ENCODE results near the gene SESTD1. TPM values are rescaled to one million over a fixed set of nuclear protein-coding genes. Genes with fewer than 3 reads are reported as not detected.

SESTD1 gene
- total RNA-seq, 2 donors from 2014 or later = 51.3 to 75.4 TPM

DNA sequence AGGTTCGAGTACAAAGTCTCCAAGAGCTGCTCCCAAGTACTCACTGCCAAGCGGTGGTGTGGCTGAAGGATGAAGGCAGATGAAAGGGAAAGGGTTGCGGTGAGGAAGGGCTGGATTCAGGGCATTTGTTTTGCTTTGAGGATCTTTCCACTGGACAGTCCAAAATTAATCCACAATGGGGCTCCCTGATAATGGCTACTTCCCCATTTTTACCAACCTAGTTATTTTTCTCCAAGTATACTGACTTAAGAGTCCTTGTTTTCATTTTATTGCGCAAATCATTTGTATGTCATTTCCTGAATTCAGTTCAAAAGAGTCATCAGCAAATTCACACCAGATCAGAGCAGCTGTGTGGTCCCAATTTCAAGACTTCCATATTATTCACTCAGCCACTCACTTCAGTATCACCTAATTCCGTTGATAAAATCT is 464 bp upstream of the SESTD1 start:
- H3K9ac ChIP-seq (ENCODE audit: extremely low read depth, low read length, poor library complexity, severe bottlenecking) = no peak overlapping the region
- TF ChIP-seq, protein P1, sequence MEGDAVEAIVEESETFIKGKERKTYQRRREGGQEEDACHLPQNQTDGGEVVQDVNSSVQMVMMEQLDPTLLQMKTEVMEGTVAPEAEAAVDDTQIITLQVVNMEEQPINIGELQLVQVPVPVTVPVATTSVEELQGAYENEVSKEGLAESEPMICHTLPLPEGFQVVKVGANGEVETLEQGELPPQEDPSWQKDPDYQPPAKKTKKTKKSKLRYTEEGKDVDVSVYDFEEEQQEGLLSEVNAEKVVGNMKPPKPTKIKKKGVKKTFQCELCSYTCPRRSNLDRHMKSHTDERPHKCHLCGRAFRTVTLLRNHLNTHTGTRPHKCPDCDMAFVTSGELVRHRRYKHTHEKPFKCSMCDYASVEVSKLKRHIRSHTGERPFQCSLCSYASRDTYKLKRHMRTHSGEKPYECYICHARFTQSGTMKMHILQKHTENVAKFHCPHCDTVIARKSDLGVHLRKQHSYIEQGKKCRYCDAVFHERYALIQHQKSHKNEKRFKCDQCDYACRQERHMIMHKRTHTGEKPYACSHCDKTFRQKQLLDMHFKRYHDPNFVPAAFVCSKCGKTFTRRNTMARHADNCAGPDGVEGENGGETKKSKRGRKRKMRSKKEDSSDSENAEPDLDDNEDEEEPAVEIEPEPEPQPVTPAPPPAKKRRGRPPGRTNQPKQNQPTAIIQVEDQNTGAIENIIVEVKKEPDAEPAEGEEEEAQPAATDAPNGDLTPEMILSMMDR (conservative IDR thresholded peaks at IDR 0.05) = no peak
- Mint-ChIP-seq H3K36me3 (ENCODE audit: low read depth) (no peaks in the 10 kb centered on the region), H3K4me1 (peaks cover 25% of the 10 kb centered on the region), H3K4me3 (peak overlapping the region; percentile 83), H3K27ac (peak overlapping the region; percentile 52), H3K9me3 (no peaks in the 10 kb centered on the region), H3K27me3 (ENCODE audit: insufficient read depth) (peaks cover 6% of the 10 kb centered on the region)
- no peaks in the 10 kb centered on the region for H3K4me1 ChIP-seq (ENCODE audit: control insufficient read depth, insufficient read depth, low read length)
- no peak overlapping the region for H3K27ac ChIP-seq (ENCODE audit: low read depth, low read length)
- no peaks in the 10 kb centered on the region for H3K27me3 ChIP-seq (ENCODE audit: control insufficient read depth, insufficient read depth, low read length, poor library complexity, severe bottlenecking)
- H3K4me3 ChIP-seq (ENCODE audit: low read length) = peak overlapping the region; percentile 60
- WGBS, 2 experiments (ENCODE audit: insufficient coverage in 1 of 2, insufficient read length in 1 of 2) = 62 to 91% methylated on average over 3 to 5 of the region's 5 CpGs
- H3K36me3 ChIP-seq (ENCODE audit: control insufficient read depth, insufficient read depth, low read length) = no peaks in the 10 kb centered on the region
- peaks cover 4% of the 10 kb centered on the region for H3K9me3 ChIP-seq (ENCODE audit: control insufficient read depth, low read length)
- no peak for DNase-seq

DNA sequence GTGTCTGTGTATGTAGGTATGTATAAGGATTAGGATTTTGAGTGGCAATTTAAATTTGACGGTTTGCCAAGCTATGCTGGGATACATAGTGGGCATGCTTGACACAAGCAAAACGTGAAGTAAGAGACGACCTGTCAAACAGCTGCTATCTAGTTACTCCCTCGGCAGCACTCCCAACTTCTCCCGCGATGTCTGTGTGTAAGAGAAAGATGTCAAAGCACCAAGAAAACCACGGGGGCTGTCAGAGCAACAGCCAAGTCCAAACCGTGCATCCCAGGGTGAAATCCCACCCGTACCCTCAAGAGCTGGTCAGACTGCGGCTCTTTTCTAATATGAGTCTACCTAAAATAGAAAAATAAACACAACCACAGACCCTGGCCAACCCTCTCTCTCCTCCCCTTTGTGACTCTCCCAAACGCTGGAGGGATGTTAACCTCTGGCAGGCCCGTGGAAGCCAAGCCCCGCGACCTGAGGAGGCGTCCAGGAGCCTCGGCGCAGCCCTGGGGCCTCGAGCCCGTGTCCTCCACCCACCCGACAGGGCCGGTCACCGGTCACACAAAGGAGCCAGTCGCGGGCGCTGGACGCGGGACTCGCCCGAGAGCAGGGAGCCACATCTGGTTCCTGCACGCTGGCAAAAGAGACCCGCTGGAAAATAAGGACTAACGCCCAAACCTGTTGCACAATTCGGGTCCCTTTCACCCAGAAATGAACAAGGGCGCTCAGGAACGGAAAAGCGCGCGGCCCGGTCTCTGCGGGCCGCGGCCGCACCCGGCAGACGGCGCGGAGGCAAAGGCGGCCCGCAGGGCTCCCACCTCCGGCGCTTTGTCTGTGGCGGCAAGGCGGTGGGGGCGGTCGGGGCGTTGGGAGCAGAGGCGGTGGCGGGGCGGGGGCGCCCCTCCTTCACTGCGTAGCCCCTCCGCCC is 925 bp downstream of the SESTD1 start:
- Mint-ChIP-seq H3K27me3 (ENCODE audit: insufficient read depth) (peaks cover 6% of the 10 kb centered on the region), H3K4me3 (peak overlapping the region; percentile 83), H3K27ac (peak overlapping the region; percentile 44), H3K4me1 (peaks cover 21% of the 10 kb centered on the region), H3K9me3 (no peaks in the 10 kb centered on the region), H3K36me3 (ENCODE audit: low read depth) (no peaks in the 10 kb centered on the region)
- Histone ChIP-seq H3K9ac (ENCODE audit: extremely low read depth, low read length, poor library complexity, severe bottlenecking) (peak overlapping the region; percentile 76), H3K27me3 (ENCODE audit: control insufficient read depth, insufficient read depth, low read length, poor library complexity, severe bottlenecking) (no peaks in the 10 kb centered on the region), H3K27ac (ENCODE audit: low read depth, low read length) (peak overlapping the region; percentile 88), H3K9me3 (ENCODE audit: control insufficient read depth, low read length) (no peaks in the 10 kb centered on the region), H3K4me1 (ENCODE audit: control insufficient read depth, insufficient read depth, low read length) (no peaks in the 10 kb centered on the region), H3K4me3 (ENCODE audit: low read length) (peak overlapping the region; percentile 91), H3K36me3 (ENCODE audit: control insufficient read depth, insufficient read depth, low read length) (no peaks in the 10 kb centered on the region)
- TF ChIP-seq, protein P1 (conservative IDR thresholded peaks at IDR 0.05) = no peak
- WGBS, 2 experiments (ENCODE audit: insufficient coverage in 1 of 2, insufficient read length in 1 of 2) = 0 to 1% methylated on average over 15 to 62 of the region's 62 CpGs
- DNase-seq = peak; percentile 64

- Mint-ChIP-seq H3K9me3 (no peaks in the 10 kb centered on the region), H3K27me3 (ENCODE audit: insufficient read depth) (peaks cover 6% of the 10 kb centered on the region), H3K4me1 (peaks cover 15% of the 10 kb centered on the region), H3K36me3 (ENCODE audit: low read depth) (no peaks in the 10 kb centered on the region), H3K4me3 (peak overlapping the region; percentile 83), H3K27ac (no peak overlapping the region)
- DNase-seq = no peak
- Histone ChIP-seq H3K9ac (ENCODE audit: extremely low read depth, low read length, poor library complexity, severe bottlenecking) (peak overlapping the region; percentile 76), H3K9me3 (ENCODE audit: control insufficient read depth, low read length) (no peaks in the 10 kb centered on the region), H3K36me3 (ENCODE audit: control insufficient read depth, insufficient read depth, low read length) (no peaks in the 10 kb centered on the region), H3K4me3 (ENCODE audit: low read length) (peak overlapping the region; percentile 91), H3K27me3 (ENCODE audit: control insufficient read depth, insufficient read depth, low read length, poor library complexity, severe bottlenecking) (no peaks in the 10 kb centered on the region), H3K4me1 (ENCODE audit: control insufficient read depth, insufficient read depth, low read length) (no peaks in the 10 kb centered on the region), H3K27ac (ENCODE audit: low read depth, low read length) (no peak overlapping the region)
- TF ChIP-seq, protein P1 (conservative IDR thresholded peaks at IDR 0.05) = no peak
- WGBS, 2 experiments (ENCODE audit: insufficient coverage in 1 of 2, insufficient read length in 1 of 2) = 50 to 58% methylated on average over 4 of the region's 4 CpGs
Measured at GRCh38 chr2:179263015-179263414, 1.6 kb downstream of the SESTD1 start.

Data from endodermal cell (in vitro differentiated cells).